WTC11 (cell line): ENCODE measurements around the gene C10orf71. TPM values are rescaled to one million over a fixed set of nuclear protein-coding genes. Genes with fewer than 3 reads are reported as not detected.

Source experiments
- ATAC-seq: fragments of 200-7000 bp; cut with Tn5 transposase; 2 replicates; pipeline ENCODE4 v1.10.0; 2021; ENCODE audit warnings: mild to moderate bottlenecking, moderate library complexity
- CTCF ChIA-PET: fragments of 300-600 bp; sonication (Branson Sonifier 250); formaldehyde crosslinking; loops from one replicate; lab custom pipeline; 2021; ENCODE audit warnings: antibody characterized with exemption; lab: Charles Lee
- POLR2A ChIA-PET: fragments of 350-600 bp; sonication (Branson Sonifier 250); formaldehyde crosslinking; loops from one replicate; lab custom pipeline; 2021; ENCODE audit warnings: antibody characterized with exemption; lab: Charles Lee
- DNase-seq: peaks from one replicate; pipeline ENCODE4 v3.0.0; 2021; ENCODE audit warnings: low spot score
- H3K27ac Mint-ChIP-seq: 2 replicates; pipeline ENCODE4 v1.8.0; 2021; ENCODE audit warnings: mixed read lengths
- H3K27me3 Mint-ChIP-seq: 2 replicates; pipeline ENCODE4 v1.8.0; 2021; ENCODE audit warnings: low read depth, mild to moderate bottlenecking, moderate library complexity, mixed read lengths
- H3K36me3 Mint-ChIP-seq: 2 replicates; pipeline ENCODE4 v1.8.0; 2021; ENCODE audit warnings: mixed read lengths
- H3K4me1 Mint-ChIP-seq: 2 replicates; pipeline ENCODE4 v1.8.0; 2022; ENCODE audit warnings: mixed read lengths
- H3K4me3 Mint-ChIP-seq: 2 replicates; pipeline ENCODE4 v1.8.0; 2021; ENCODE audit warnings: mild to moderate bottlenecking, moderate library complexity, mixed read lengths
- H3K9me3 Mint-ChIP-seq: 2 replicates; pipeline ENCODE4 v1.8.0; 2021; ENCODE audit warnings: mixed read lengths
- CBFB ChIP-seq: sonication (generic); formaldehyde crosslinking; IDR thresholded peaks from 2 replicates; pipeline ENCODE4 v1.8.1; 2022; ENCODE audit warnings: mild to moderate bottlenecking, low read depth, missing genetic modification reagents
- CREM ChIP-seq: sonication (generic); formaldehyde crosslinking; IDR thresholded peaks from 2 replicates; pipeline ENCODE4 v1.8.1; 2022; ENCODE audit warnings: mild to moderate bottlenecking, missing genetic modification reagents, moderate library complexity
- ELF4 ChIP-seq: sonication (generic); formaldehyde crosslinking; IDR thresholded peaks from 2 replicates; pipeline ENCODE4 v1.8.1; 2022; ENCODE audit warnings: low read depth, mild to moderate bottlenecking, moderate library complexity, missing genetic modification reagents
- ESRRA ChIP-seq: sonication (generic); formaldehyde crosslinking; IDR thresholded peaks from 2 replicates; pipeline ENCODE4 v1.8.1; 2022; ENCODE audit warnings: mild to moderate bottlenecking, missing genetic modification reagents, borderline replicate concordance
- ETV6 ChIP-seq: sonication (generic); formaldehyde crosslinking; IDR thresholded peaks from 2 replicates; pipeline ENCODE4 v1.8.1; 2022; ENCODE audit warnings: mild to moderate bottlenecking, missing genetic modification reagents
- KAT7 ChIP-seq: sonication (generic); formaldehyde crosslinking; IDR thresholded peaks from 2 replicates; pipeline ENCODE4 v1.8.1; 2023; ENCODE audit warnings: missing genetic modification reagents, mild to moderate bottlenecking, borderline replicate concordance
- NFE2L1 ChIP-seq: sonication (generic); formaldehyde crosslinking; IDR thresholded peaks from 2 replicates; pipeline ENCODE4 v1.8.1; 2023; ENCODE audit warnings: missing genetic modification reagents
- NR3C1 ChIP-seq: sonication (generic); formaldehyde crosslinking; conservative IDR thresholded peaks from 2 replicates; pipeline ENCODE4 v1.8.1; 2023; ENCODE audit warnings: low read depth, mild to moderate bottlenecking, missing genetic modification reagents
- PRDM15 ChIP-seq: sonication (generic); formaldehyde crosslinking; IDR thresholded peaks from 2 replicates; pipeline ENCODE4 v1.8.0; 2022; ENCODE audit warnings: missing genetic modification reagents
- PREB ChIP-seq: sonication (generic); formaldehyde crosslinking; IDR thresholded peaks from 2 replicates; pipeline ENCODE4 v1.8.1; 2022; ENCODE audit warnings: mild to moderate bottlenecking, missing genetic modification reagents, moderate library complexity, borderline replicate concordance
- PRRX2 ChIP-seq: fragments of 250-450 bp; sonication (Bioruptor Pico); IDR thresholded peaks from 2 replicates; pipeline ENCODE4 v1.8.0; 2021; ENCODE audit warnings: mild to moderate bottlenecking
- RELA ChIP-seq: sonication (generic); formaldehyde crosslinking; IDR thresholded peaks from 2 replicates; pipeline ENCODE4 v1.8.1; 2022; ENCODE audit warnings: missing genetic modification reagents, mild to moderate bottlenecking, borderline replicate concordance
- SMAD4 ChIP-seq: sonication (generic); formaldehyde crosslinking; IDR thresholded peaks from 2 replicates; pipeline ENCODE4 v1.8.0; 2022; ENCODE audit warnings: mild to moderate bottlenecking, missing genetic modification reagents
- ZNF416 ChIP-seq: fragments of 250-450 bp; sonication (Bioruptor Pico); IDR thresholded peaks from 2 replicates; pipeline ENCODE4 v1.9.0; 2021; ENCODE audit warnings: mild to moderate bottlenecking, inconsistent platforms
- ZNF425 ChIP-seq: fragments of 250-450 bp; sonication (Bioruptor Pico); conservative IDR thresholded peaks from 2 replicates; pipeline ENCODE4 v1.9.0; 2021; ENCODE audit warnings: mild to moderate bottlenecking
- total RNA-seq: library from RNA; stranded (reverse); gene quantifications from 3 replicates; pipeline ENCODE4 v1.2.3, GENCODE V29; 2021
- TF ChIP-seq, protein P1 (sequence below): sonication (generic); formaldehyde crosslinking; IDR thresholded peaks from 2 replicates; pipeline ENCODE4 v1.8.1; 2023; ENCODE audit warnings: mild to moderate bottlenecking, missing genetic modification reagents, borderline replicate concordance
- TF ChIP-seq, protein P2 (sequence below): sonication (generic); formaldehyde crosslinking; IDR thresholded peaks from 2 replicates; pipeline ENCODE4 v1.8.0; 2023; ENCODE audit warnings: missing genetic modification reagents, mild to moderate bottlenecking, borderline replicate concordance

The C10orf71 gene
- total RNA-seq, 1 experiment from 2014 or later = not detected

DNA sequence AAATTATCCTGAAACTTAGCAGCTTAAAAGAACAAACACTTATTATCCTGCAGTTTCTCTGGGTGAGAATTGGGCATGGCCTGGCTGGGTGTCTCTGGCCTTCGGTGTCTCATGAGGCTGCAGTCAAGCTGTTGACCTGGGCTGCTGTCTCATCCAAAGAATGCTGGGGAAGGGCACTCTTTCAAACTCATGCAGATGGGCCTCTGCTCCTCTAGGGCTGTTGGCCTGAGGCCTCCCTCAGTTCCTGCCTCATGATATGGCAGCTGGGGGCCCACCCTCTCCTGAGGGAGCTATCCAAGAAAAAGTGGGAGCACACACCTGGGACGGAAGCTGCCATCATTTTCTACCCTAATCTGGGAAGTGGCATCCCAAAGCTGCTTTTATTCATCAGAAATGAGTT lies 53.4 kb downstream of the C10orf71 start (continued):
- TF ChIP-seq, protein P1, sequence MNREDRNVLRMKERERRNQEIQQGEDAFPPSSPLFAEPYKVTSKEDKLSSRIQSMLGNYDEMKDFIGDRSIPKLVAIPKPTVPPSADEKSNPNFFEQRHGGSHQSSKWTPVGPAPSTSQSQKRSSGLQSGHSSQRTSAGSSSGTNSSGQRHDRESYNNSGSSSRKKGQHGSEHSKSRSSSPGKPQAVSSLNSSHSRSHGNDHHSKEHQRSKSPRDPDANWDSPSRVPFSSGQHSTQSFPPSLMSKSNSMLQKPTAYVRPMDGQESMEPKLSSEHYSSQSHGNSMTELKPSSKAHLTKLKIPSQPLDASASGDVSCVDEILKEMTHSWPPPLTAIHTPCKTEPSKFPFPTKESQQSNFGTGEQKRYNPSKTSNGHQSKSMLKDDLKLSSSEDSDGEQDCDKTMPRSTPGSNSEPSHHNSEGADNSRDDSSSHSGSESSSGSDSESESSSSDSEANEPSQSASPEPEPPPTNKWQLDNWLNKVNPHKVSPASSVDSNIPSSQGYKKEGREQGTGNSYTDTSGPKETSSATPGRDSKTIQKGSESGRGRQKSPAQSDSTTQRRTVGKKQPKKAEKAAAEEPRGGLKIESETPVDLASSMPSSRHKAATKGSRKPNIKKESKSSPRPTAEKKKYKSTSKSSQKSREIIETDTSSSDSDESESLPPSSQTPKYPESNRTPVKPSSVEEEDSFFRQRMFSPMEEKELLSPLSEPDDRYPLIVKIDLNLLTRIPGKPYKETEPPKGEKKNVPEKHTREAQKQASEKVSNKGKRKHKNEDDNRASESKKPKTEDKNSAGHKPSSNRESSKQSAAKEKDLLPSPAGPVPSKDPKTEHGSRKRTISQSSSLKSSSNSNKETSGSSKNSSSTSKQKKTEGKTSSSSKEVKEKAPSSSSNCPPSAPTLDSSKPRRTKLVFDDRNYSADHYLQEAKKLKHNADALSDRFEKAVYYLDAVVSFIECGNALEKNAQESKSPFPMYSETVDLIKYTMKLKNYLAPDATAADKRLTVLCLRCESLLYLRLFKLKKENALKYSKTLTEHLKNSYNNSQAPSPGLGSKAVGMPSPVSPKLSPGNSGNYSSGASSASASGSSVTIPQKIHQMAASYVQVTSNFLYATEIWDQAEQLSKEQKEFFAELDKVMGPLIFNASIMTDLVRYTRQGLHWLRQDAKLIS = no peak
- TF ChIP-seq PREB (CRISPR knock-in tag) (no peak), ELF4 (CRISPR knock-in tag) (no peak), PRDM15 (CRISPR knock-in tag) (no peak), RELA (CRISPR knock-in tag) (no peak)

DNA sequence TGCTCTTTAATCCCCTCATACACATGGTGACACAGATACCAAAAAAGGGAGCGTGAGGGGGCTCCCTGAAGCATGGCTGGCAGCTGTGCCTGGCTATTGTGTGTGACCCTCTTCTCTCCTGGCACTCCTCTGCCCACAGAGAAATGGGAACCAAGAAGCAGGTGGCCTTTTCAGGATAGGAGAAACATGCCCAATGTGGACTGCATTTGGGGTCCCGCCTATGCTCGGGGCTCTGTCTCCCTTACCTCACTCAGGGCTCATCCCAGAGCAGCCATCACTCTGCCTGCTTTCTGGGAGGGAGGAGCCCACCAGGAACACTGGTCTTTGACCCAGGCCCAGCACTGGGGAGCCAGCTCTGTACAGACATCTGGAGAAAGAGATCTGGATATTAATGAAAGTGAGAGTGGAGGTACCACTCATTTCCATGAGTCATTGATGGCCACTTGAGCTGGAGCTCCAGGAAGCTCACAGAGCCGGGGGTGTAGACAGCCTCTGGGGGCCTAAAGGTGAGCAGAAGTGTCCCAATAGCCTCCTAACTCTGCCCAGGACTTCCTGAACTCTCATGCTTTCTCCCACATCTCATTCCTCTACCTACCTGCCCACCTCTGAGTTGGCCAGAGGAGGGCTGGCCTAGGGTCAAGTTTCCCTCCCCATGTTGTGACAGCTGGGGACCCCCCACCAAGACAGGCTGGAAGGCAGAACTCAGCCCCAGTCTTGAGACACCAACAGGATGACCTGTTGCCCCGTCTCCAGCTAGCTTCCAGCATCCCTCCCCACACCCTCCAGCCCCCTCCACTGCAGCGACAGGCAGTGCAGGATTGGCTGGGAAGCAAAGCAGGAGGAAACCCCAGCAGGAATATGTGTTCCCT lies 54.3 kb downstream of the C10orf71 start:
- H3K27ac Mint-ChIP-seq = no peak overlapping the region

More for the DNA sequence above, 54.3 kb downstream of the C10orf71 start:
- H3K9me3 Mint-ChIP-seq = peaks cover 22% of the 10 kb centered on the region
- H3K4me1 Mint-ChIP-seq = peaks cover 10% of the 10 kb centered on the region; the same call in 1 of the 2 replicates
- peaks cover 2% of the 10 kb centered on the region; the same call in 1 of the 2 replicates for H3K27me3 Mint-ChIP-seq
- DNase-seq (no peak), ATAC-seq (no peak)
- no peak for TF ChIP-seq NR3C1 (CRISPR knock-in tag)
- TF ChIP-seq ESRRA = no peak
- no peak for TF ChIP-seq KAT7
- no peak for TF ChIP-seq ZNF416 (CRISPR knock-in tag)
- no peak for TF ChIP-seq ETV6 (CRISPR knock-in tag)
- TF ChIP-seq CREM = no peak
- TF ChIP-seq CBFB (CRISPR knock-in tag) = no peak
- TF ChIP-seq, protein P2, sequence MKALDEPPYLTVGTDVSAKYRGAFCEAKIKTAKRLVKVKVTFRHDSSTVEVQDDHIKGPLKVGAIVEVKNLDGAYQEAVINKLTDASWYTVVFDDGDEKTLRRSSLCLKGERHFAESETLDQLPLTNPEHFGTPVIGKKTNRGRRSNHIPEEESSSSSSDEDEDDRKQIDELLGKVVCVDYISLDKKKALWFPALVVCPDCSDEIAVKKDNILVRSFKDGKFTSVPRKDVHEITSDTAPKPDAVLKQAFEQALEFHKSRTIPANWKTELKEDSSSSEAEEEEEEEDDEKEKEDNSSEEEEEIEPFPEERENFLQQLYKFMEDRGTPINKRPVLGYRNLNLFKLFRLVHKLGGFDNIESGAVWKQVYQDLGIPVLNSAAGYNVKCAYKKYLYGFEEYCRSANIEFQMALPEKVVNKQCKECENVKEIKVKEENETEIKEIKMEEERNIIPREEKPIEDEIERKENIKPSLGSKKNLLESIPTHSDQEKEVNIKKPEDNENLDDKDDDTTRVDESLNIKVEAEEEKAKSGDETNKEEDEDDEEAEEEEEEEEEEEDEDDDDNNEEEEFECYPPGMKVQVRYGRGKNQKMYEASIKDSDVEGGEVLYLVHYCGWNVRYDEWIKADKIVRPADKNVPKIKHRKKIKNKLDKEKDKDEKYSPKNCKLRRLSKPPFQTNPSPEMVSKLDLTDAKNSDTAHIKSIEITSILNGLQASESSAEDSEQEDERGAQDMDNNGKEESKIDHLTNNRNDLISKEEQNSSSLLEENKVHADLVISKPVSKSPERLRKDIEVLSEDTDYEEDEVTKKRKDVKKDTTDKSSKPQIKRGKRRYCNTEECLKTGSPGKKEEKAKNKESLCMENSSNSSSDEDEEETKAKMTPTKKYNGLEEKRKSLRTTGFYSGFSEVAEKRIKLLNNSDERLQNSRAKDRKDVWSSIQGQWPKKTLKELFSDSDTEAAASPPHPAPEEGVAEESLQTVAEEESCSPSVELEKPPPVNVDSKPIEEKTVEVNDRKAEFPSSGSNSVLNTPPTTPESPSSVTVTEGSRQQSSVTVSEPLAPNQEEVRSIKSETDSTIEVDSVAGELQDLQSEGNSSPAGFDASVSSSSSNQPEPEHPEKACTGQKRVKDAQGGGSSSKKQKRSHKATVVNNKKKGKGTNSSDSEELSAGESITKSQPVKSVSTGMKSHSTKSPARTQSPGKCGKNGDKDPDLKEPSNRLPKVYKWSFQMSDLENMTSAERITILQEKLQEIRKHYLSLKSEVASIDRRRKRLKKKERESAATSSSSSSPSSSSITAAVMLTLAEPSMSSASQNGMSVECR (CRISPR knock-in tag) = no peak
- TF ChIP-seq SMAD4 = no peak
- no peak for TF ChIP-seq ZNF425
- no peak for TF ChIP-seq NFE2L1 (CRISPR knock-in tag)
- no peak for TF ChIP-seq PRRX2 (CRISPR knock-in tag)
- no peaks in the 10 kb centered on the region for H3K36me3 Mint-ChIP-seq
- ChIA-PET CTCF (interaction anchor here (0.8 to 2.0 kb wide), 3 partner anchors 28 to 697 kb away, joined by 4 to 5 read pairs (median 5); no protein-coding TSS in a partner anchor), POLR2A (no interaction called here)
- no peak overlapping the region for H3K4me3 Mint-ChIP-seq
